NCI-H524 (cell line): ENCODE data around the gene ABCB9.

Source experiments
- DNase-seq, 2 experiments: peaks; one replicate each; lab custom pipeline; 2025; lab: John Stamatoyannopoulos, UW

The ABCB9 gene

GRCh38 chr12:122994781-122995502, 28.7 kb upstream of the ABCB9 start:
- no peak for DNase-seq

DNA sequence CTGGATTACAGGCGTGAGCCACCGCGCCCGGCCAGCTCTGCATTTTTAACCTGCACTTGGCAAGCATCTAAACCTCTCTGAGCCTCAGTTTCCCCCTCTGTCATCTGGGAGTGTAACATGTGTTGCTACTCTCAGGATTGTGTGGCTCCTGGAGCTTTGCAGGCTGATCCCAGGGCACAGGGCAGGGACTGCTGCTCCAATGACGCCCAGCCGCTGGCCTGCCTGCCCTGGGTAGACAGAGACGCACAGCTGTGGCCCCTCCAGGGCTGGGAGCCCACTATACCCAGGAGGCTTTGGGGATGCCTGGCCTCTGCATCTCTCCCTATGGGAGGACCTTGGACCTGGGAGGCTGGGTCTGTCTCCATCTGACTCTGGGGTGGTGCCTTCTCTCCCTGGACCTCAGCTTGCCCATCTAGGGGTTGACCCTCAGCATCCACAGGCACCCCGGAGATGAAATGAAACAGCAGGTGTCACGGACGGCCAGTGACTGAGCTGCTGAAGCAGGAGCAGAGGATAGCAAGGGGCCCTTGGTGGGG, 27.9 kb upstream of the ABCB9 start:
- no peak for DNase-seq

DNA sequence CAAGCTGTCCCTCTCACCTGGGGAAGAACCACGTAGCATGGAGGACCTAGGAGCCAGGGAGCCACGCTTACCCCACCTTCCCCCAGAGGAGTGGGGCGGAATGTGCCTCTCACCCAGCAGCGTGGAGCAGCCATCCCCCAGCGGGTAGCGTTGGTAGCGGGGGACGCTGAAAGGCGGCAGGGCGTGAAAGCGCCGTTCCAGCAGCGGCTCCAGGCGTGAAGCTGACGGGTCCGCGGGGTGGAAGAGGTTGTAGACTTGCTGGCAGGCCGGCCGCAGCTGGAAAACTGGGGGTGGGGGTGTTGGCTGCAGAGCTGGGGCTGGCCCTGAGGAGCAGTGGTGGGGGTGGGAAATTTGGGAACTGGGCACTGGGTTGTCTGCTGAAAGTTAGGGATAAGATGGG, 26.1 kb upstream of the ABCB9 start:
- no peak for DNase-seq

GRCh38 chr12:122991623-122992275, 25.5 kb upstream of the ABCB9 start:
- DNase-seq = no peak

GRCh38 chr12:122990961-122991622, 24.8 kb upstream of the ABCB9 start:
- no peak for DNase-seq

DNA sequence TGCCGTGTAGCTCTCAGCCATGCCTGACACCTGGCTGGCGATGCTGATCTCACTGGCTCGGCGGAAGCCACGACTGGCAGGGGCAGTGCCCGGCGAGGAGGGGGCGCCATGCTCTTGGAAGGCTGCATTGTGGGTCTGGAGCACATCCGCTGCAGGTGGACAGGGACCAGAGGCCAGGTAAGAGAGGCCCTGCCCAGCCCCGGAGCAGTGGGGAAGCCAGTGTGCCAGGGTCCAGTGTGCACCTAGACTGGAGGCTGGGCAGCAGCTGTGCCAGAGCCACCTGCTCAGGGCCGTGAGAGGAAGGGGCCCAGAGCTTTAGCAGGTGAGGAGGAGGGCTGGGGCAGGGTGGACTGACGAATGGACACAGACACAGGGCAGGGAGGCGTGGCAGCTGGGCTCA, 24.3 kb upstream of the ABCB9 start:
- no peak for DNase-seq

- DNase-seq = no peak
Observed at GRCh38 chr12:122989874-122990419, 23.7 kb upstream of the ABCB9 start.

DNA sequence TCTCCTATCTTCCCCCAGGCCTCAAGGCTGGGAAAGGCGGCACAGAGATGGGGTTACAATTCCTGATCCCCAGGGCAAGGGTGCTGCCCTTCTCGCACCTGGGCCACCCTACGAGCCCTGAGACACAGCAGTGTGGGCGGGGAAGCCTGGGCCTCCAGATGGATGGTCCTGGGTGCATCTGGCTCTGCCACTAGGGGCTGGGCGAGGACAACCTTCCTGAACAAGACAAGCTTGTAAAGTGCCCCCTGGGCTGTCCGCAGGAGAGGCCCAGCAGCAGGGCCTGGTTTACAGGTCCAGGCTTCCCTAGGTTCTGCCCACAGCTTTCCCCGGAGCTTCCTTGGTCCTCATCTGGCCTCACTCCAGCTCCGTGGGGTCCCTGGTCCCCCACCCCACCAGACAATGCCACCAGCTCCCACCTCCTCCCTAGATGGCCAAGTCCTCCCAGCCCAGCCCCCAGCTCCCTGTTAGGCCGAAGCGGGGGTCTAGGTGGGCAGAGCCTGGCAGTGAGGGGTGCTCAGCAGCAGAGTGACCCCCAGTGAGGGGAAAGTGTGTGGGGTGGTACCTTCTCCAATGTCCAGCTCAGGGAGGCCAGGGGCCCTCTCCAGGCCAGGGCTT, 23.1 kb upstream of the ABCB9 start:
- no peak for DNase-seq

GRCh38 chr12:122988612-122989212, 22.4 kb upstream of the ABCB9 start:
- no peak for DNase-seq

DNA sequence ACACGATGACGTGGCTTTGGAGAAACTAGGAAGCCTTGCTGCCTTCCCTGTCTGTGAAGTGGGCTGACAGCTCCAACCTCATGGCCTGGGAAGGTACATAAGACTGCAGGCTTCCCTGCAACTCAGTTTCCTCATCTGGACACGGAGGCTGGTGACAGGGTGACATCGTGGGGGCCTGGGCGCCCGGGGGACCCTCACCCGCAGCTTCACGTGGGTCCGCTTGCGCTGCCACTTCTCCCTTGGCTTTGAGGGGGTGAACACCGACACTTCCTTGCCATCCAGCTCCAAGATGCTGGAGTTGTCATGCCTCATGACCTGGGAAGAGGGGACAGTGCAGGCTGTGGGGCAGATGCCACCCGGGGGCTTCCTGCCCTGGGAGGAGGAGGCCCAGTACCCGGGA, 21.8 kb upstream of the ABCB9 start:
- DNase-seq = no peak

DNA sequence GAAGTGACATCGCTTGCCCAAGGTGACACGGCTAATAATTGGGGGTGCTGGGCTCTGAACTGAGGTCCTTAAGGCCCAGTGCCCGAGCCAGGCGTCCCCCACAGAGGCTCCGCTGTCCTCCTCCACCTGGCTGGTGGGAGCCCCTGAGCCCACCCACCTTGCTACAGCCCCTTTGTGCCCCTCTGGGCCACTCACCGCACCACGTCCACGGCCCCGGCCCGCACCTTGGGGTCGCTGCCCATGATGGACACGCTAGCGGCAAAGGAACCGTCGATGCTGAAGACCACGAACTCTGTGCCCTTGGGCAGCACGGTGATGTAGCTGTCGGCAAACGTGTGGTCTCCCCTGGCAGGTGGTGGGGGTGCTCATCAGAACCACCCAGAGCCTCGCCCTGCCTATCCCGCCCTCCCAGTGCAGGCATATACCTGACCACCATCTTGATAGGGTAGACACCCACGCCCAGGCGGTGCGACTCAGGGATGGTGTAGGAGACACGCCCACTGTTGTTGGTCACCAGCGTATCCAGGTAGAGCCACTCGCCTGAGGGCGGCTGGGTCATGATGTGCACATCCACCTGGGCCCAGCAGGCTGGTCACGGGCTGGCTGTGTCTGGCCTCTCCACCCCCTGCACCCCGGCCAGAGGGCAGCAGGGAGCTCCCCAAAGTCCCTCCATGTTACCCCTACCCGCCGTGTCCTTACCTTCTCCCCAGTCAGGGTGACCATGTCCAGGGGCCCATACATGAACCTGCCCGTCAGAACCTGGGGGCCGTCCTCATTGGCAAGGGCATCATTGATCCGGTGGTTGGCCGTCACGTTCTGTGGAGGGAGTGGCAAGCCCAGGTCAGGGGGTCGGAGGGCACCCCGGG, 21.1 kb upstream of the ABCB9 start:
- DNase-seq = no peak

- DNase-seq = no peak
Observed at GRCh38 chr12:122986258-122986871, 20.1 kb upstream of the ABCB9 start.

DNA sequence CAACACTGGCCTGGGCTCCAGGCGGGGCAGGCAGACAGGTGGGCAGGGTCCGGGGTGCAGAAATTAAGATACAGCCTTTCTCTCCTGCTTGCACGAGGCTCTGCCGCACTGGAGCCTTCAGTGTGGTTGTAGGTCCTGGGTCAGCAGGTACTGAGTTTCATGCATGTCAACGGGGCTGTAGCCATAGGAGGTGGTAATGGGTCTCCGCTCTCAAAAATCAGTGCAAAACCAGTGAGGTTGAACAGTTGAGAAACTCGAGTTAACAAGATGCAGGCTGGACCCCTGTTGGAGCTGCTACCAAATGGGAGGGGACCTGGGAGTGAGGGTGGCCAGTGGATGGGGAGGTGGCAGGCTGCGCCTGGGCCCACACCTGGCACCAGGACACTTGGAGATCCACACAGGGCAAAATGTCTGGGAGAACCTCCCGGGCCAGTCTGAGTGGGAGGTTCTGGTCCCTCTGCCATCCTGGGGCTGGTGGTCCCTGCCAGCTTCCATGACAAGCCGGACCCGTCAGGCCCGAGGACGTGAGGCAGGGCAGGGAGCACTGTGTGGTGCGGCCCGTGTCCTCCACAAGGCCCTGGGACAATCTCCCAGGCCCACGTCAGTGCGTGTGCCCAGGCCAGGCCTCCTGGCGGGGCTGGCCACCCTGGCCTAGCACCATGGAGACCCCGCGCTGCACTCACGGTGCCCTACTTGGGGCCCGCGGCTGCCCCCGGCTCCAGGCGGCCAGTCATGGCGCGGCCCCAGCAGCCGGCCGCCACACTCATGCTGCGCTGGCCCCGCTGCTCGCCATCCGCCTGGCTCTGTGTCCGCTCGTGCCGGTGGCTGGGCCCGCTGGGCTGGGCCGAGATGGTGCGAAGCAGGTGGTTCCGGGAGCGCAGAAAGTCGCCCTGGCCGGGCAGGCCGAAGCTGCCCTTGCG, 19.3 kb upstream of the ABCB9 start:
- no peak for DNase-seq

DNA sequence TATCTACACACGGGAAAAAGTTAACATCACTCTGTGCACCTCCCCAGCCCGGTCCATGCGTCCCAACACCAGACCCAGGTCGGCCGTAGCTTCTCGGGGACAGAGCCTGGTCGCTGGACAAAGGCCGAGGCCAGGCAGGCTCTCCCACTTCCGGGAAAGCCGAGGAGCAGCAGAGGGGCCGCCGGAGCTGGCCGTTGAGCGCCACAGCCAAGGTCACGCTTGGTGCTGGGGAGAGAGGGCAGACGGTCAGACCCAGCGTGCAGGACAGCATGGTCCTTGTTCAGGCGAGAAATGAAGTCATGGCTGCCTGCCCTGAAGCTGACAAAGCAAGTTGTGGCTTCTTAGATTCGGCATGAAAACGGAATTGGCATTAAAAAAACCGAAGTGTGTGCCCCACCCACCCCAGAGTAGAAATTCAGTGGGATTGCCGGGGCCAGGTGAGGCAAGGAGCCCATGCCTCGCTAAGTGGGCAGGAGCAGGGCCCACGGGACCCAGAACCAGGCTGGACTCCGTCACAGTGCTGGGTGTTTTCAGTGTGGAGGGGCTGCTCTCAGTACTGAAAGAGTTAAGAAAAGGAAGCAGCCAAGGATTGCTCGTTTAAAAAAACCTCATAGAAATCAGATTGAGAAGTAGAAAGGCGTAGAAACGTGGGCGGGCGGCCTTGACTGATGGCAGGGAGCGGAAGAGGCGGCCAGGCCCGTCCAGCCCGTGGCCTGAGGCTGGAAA, 18.5 kb upstream of the ABCB9 start:
- DNase-seq = no peak

DNA sequence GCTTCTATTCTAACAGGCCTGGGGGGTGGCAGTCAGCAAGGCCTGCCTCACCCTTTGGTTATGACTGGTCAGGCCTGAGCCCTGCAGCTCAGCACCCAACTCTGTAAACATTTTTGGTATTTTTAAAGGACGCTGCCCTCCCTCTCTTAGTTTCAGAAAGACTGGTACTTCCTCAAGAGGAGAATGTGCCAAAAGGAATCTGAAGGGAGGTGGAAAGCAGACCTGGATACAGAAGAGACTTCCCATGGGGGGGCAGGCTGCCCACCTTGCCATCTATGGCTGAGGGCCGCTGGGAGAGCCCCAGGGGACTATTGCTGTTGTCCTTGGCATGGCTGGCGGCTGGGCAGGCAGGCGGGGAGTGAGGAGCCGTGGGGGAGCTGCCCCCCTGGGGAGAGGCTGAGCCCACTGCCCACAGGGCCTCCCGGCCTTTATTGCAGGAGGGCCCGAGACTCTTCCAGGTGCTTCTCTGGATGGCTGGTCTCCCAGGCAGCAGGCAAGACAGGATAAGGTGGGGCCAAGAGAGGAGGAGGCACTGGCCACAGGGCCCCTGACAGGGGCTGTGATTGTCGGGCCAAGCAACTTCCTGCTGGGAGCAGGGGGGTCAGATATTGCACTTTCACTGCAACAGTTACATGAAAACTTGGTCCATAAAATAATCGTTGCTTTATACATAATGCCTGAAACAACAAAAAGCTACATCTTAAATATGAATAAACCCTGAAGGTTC, 17.7 kb upstream of the ABCB9 start:
- no peak for DNase-seq

DNA sequence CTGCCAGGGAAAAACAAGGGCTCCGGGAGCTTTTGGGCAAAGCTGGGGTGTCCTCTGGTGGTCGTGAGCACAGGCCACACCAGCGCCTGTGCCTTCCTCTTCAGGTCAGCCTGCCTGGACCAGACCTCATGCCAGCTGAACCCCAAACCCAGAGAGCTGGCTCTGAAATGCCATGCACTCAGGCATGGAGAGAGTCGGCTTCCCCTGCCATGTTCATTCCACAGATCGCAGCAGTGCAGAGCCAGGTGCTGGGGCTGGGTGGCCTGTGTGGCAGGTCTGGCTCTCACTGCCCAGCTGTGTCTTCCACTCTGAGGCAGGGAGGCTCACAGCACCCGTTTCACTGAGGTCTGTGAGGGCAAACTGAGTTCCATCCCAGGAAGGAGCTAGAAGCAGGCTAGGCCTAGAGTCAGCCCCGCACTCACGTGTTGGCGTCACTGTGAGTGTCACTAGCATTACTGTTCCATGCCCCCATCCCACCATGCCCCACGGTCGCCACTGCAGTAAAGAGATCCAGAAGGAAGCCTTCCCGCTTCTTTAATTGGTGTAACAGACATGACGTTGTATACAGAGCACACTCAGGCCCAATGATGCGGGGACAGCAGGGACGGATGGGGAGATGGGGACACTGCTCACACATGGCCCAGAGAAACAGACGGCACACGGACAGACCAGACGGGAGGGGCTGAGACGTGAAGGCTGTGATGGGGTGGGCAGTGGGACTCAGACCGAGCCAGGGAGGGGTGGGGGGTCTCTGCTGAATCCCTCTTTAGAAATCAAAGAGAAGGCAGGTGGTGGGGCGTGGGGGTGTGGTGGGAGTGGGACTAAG, 16.9 kb upstream of the ABCB9 start:
- no peak for DNase-seq

- DNase-seq = no peak
Observed at GRCh38 chr12:122982477-122982815, 16.2 kb upstream of the ABCB9 start.
